T-helper 2 cell treated with Interferon-gamma antibody and Interleukin-4, amounts not matched to agents 5 μg/mL and 100 μg/mL, for 36 hours (primary cell): ENCODE data around the gene ADGRV1.
"Not testable (repeated sequence)": the region's sequence is repeated elsewhere in the genome, so short reads cannot be mapped to it uniquely, and the experiment has no call there.

Source experiments
- DNase-seq: peaks from one replicate; pipeline ENCODE4 v3.0.0; 2021; ENCODE audit warnings: low spot score
- H3K27ac Mint-ChIP-seq: one replicate; pipeline ENCODE4 v1.8.0; 2021; ENCODE audit warnings: mild to moderate bottlenecking, mixed read lengths
- H3K27me3 Mint-ChIP-seq: one replicate; pipeline ENCODE4 v1.8.0; 2021; ENCODE audit warnings: low read depth, mixed read lengths
- H3K36me3 Mint-ChIP-seq: one replicate; pipeline ENCODE4 v1.8.0; 2021; ENCODE audit warnings: low read depth, mixed read lengths
- H3K4me1 Mint-ChIP-seq: one replicate; pipeline ENCODE4 v1.8.0; 2021; ENCODE audit warnings: low read depth, mixed read lengths
- H3K4me3 Mint-ChIP-seq: one replicate; pipeline ENCODE4 v1.8.0; 2022; ENCODE audit warnings: mild to moderate bottlenecking, moderate library complexity, mixed read lengths
- H3K9me3 Mint-ChIP-seq: one replicate; pipeline ENCODE4 v1.8.0; 2021; ENCODE audit warnings: mixed read lengths

The ADGRV1 gene

DNA sequence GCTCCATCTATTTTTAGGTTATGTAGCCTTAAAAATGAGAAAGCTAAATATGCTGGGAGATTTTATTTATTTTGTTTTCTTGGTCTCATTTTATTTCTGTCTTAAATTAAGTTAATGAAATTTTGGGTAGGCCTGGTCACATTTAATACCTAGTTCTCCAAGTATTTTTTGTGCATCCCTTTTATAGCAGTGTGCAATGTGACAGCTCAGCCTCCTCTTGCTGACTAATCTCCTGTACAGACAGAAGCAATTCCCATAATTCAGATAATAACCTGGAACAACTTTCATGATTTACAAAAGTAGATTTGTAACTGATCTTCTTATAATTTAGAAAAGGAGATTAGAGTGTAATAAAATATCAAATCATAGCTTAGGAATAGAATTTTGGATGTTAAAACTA is 403.9 kb downstream of the ADGRV1 start:
- H3K27ac Mint-ChIP-seq, result no peak overlapping the region
- DNase-seq, result no peak
- no peaks in the 10 kb centered on the region for H3K36me3 Mint-ChIP-seq
- no peak overlapping the region for H3K4me3 Mint-ChIP-seq
- peaks cover 3% of the 10 kb centered on the region for H3K27me3 Mint-ChIP-seq
- peaks cover 24% of the 10 kb centered on the region for H3K4me1 Mint-ChIP-seq
- no peaks in the 10 kb centered on the region for H3K9me3 Mint-ChIP-seq

GRCh38 chr5:90965110-90965685 is 406.6 kb downstream of the ADGRV1 start:
- Mint-ChIP-seq H3K27me3 (peaks cover 3% of the 10 kb centered on the region), H3K9me3 (no peaks in the 10 kb centered on the region), H3K4me3 (no peak overlapping the region), H3K27ac (no peak overlapping the region), H3K36me3 (no peaks in the 10 kb centered on the region), H3K4me1 (peaks cover 29% of the 10 kb centered on the region)
- DNase-seq, result peak; percentile 15

GRCh38 chr5:90967443-90967842 is 408.8 kb downstream of the ADGRV1 start:
- H3K27me3 Mint-ChIP-seq, result peaks cover 8% of the 10 kb centered on the region
- DNase-seq, result peak; percentile 14
- peak overlapping the region; percentile 16 for H3K27ac Mint-ChIP-seq
- H3K36me3 Mint-ChIP-seq, result peaks cover 2% of the 10 kb centered on the region
- peaks cover 8% of the 10 kb centered on the region for H3K9me3 Mint-ChIP-seq
- H3K4me1 Mint-ChIP-seq, result peaks cover 29% of the 10 kb centered on the region
- H3K4me3 Mint-ChIP-seq, result no peak overlapping the region

- Mint-ChIP-seq H3K9me3 (peaks cover 8% of the 10 kb centered on the region), H3K27ac (no peak overlapping the region), H3K36me3 (peaks cover 2% of the 10 kb centered on the region), H3K4me1 (peaks cover 29% of the 10 kb centered on the region), H3K4me3 (no peak overlapping the region), H3K27me3 (peaks cover 8% of the 10 kb centered on the region)
- DNase-seq, result no peak
Observed at GRCh38 chr5:90967851-90968250, 409.3 kb downstream of the ADGRV1 start.

GRCh38 chr5:90968319-90968718 is 409.7 kb downstream of the ADGRV1 start:
- Mint-ChIP-seq H3K36me3 (peaks cover 2% of the 10 kb centered on the region), H3K9me3 (peaks cover 8% of the 10 kb centered on the region), H3K27ac (no peak overlapping the region), H3K4me3 (no peak overlapping the region), H3K4me1 (peaks cover 29% of the 10 kb centered on the region), H3K27me3 (peaks cover 8% of the 10 kb centered on the region)
- no peak for DNase-seq

DNA sequence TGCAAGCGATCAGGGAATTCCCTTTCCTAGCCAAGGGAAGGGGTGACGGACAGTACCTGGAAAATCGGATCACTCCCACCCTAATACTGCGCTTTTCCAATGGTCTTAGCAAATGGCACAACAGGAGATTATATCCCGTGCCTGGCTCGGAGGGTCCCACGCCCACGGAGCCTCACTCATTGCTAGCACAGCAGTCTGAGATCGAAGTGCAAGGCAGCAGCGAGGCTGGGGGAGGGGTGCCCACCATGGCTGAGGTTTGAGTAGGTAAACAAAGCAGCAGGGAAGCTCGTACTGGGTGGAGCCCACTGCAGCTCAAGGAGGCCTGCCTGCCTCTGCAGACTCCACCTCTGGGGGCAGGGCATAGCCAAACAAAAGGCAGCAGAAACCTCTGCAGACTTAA is 411.3 kb downstream of the ADGRV1 start:
- H3K27me3 Mint-ChIP-seq, H3K9me3 Mint-ChIP-seq, H3K36me3 Mint-ChIP-seq, H3K4me3 Mint-ChIP-seq, DNase-seq, H3K27ac Mint-ChIP-seq: not testable (repeated sequence)
- H3K4me1 Mint-ChIP-seq, result peaks cover 24% of the 10 kb centered on the region

GRCh38 chr5:90981177-90981576 is 422.6 kb downstream of the ADGRV1 start:
- no peak overlapping the region for H3K27ac Mint-ChIP-seq
- H3K9me3 Mint-ChIP-seq, result no peaks in the 10 kb centered on the region
- peaks cover 2% of the 10 kb centered on the region for H3K27me3 Mint-ChIP-seq

DNA sequence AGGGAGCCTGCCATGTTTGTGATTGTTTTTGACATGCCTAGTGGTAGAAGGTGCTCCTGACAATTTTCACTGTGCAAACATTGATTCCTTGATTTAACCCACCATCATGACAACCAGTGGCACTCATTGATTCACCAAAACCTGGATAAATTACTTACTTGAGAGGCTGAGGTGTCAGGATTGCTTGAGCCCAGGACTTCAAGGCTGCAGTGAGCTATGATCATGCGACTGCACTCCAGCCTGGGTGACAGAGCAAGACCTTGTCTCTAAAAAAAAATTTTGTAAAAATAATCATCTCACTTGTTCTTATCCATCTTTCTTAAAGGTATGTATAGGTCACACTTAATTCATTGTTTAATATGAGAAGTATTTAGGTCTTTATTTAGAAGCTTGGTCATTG is 423.2 kb downstream of the ADGRV1 start:
- Mint-ChIP-seq H3K9me3 (no peaks in the 10 kb centered on the region), H3K27me3 (peaks cover 2% of the 10 kb centered on the region), H3K4me3 (no peak overlapping the region), H3K36me3 (no peaks in the 10 kb centered on the region), H3K27ac (no peak overlapping the region), H3K4me1 (no peaks in the 10 kb centered on the region)
- no peak for DNase-seq

More at GRCh38 chr5:90981177-90981576, 422.6 kb downstream of the ADGRV1 start:
- Mint-ChIP-seq H3K4me1 (no peaks in the 10 kb centered on the region), H3K4me3 (no peak overlapping the region), H3K36me3 (no peaks in the 10 kb centered on the region)
- no peak for DNase-seq

DNA sequence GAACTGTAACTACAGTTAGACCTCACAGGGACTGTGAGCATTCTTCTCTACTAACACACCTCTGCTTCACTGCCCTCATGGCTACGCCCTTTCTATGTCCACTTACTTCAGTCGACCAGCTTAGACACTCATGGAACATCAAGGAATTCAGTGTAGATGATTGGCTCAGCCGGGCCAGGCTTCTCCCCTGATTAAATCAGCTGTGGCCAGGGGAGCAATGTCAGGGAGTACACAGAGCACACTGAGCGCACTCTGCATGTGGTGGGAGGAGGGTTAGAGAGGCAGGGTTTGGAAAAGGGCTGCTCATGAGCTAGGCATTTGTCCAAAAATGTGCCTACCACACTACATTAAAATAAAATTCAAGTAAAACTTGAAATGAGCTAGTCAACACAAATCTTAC is 424.0 kb downstream of the ADGRV1 start:
- DNase-seq, result no peak
- H3K4me3 Mint-ChIP-seq, result no peak overlapping the region
- H3K36me3 Mint-ChIP-seq, result no peaks in the 10 kb centered on the region
- no peak overlapping the region for H3K27ac Mint-ChIP-seq
- no peaks in the 10 kb centered on the region for H3K4me1 Mint-ChIP-seq
- H3K9me3 Mint-ChIP-seq, result no peaks in the 10 kb centered on the region
- H3K27me3 Mint-ChIP-seq, result peaks cover 2% of the 10 kb centered on the region

GRCh38 chr5:90983148-90983547 is 424.6 kb downstream of the ADGRV1 start:
- no peak for DNase-seq
- no peaks in the 10 kb centered on the region for H3K9me3 Mint-ChIP-seq
- no peaks in the 10 kb centered on the region for H3K36me3 Mint-ChIP-seq
- H3K4me3 Mint-ChIP-seq, result no peak overlapping the region
- no peak overlapping the region for H3K27ac Mint-ChIP-seq
- H3K4me1 Mint-ChIP-seq, result no peaks in the 10 kb centered on the region
- no peaks in the 10 kb centered on the region for H3K27me3 Mint-ChIP-seq

DNA sequence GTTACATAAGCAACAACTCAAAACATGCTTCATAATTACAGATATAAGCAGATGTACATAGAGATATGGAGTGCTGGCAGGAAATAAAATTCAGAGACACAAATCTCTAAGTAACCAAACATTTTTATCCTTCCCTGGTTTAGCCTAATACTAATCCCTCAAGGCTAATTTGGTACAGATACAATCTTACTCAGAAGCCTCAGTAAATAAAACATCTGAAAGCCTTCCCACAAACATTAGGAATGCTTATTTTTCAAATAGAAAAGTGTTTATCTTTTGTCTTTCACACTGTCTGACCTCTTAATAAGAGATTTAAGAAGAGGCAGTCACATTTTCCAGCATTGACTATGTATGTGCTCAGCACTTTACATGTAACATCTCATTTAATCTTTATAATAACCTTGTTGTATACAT is 425.1 kb downstream of the ADGRV1 start:
- no peak overlapping the region for H3K4me3 Mint-ChIP-seq
- H3K36me3 Mint-ChIP-seq, result no peaks in the 10 kb centered on the region
- DNase-seq, result no peak
- no peaks in the 10 kb centered on the region for H3K27me3 Mint-ChIP-seq
- no peak overlapping the region for H3K27ac Mint-ChIP-seq
- H3K4me1 Mint-ChIP-seq, result no peaks in the 10 kb centered on the region
- no peaks in the 10 kb centered on the region for H3K9me3 Mint-ChIP-seq

GRCh38 chr5:90985341-90985740 is 426.7 kb downstream of the ADGRV1 start:
- no peak overlapping the region for H3K4me3 Mint-ChIP-seq
- no peaks in the 10 kb centered on the region for H3K9me3 Mint-ChIP-seq
- no peaks in the 10 kb centered on the region for H3K36me3 Mint-ChIP-seq
- H3K4me1 Mint-ChIP-seq, result no peaks in the 10 kb centered on the region
- DNase-seq, result no peak
- H3K27ac Mint-ChIP-seq, result no peak overlapping the region
- H3K27me3 Mint-ChIP-seq, result no peaks in the 10 kb centered on the region

GRCh38 chr5:90987726-90988125 is 429.1 kb downstream of the ADGRV1 start:
- DNase-seq, result no peak
- no peaks in the 10 kb centered on the region for H3K36me3 Mint-ChIP-seq
- H3K9me3 Mint-ChIP-seq, result no peaks in the 10 kb centered on the region
- no peaks in the 10 kb centered on the region for H3K4me1 Mint-ChIP-seq
- no peak overlapping the region for H3K4me3 Mint-ChIP-seq
- H3K27ac Mint-ChIP-seq, result no peak overlapping the region
- H3K27me3 Mint-ChIP-seq, result no peaks in the 10 kb centered on the region

DNA sequence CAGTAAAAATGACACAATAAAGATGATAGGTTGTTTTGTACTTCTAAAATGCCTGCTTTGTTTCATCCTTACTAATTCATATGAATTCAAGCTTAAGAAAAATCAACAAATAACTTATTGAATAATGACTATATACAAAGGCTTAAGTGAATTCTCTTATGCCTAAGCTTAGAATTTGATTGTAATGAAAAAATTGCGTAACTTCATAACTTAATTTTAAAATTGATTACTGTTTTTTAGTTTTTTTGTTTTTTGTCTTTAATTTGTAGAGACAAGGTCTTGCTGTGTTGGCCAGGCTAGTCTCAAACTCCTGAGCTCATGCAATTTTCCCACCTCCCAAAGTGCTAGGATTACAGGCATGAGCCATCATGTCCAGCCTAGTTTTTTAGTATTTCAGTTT is 432.6 kb downstream of the ADGRV1 start:
- no peaks in the 10 kb centered on the region for H3K4me1 Mint-ChIP-seq
- H3K4me3 Mint-ChIP-seq, result no peak overlapping the region
- no peaks in the 10 kb centered on the region for H3K27me3 Mint-ChIP-seq
- H3K36me3 Mint-ChIP-seq, result no peaks in the 10 kb centered on the region
- DNase-seq, result no peak
- H3K9me3 Mint-ChIP-seq, result peaks cover 12% of the 10 kb centered on the region
- H3K27ac Mint-ChIP-seq, result no peak overlapping the region

DNA sequence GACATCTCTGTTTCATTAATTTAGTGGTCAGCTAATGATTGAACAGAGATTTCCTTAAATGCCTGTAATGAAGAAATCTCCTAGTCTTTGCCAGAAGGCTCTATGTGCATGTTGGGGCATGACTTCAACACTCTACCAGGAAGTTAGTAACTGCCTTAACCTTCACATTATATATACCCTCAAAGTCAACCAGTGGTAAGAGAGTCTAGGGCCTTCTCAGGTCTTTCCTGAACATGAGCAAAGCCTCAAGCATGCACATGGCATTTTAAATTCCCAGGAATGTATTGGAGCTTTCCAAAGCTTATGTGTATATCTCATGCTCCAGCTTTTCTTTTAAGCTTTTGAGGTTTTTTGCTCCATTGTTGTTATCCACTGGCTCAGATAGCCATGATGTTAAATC is 436.2 kb downstream of the ADGRV1 start:
- Mint-ChIP-seq H3K36me3 (no peaks in the 10 kb centered on the region), H3K27ac (no peak overlapping the region), H3K9me3 (peaks cover 12% of the 10 kb centered on the region), H3K4me1 (no peaks in the 10 kb centered on the region), H3K27me3 (no peaks in the 10 kb centered on the region), H3K4me3 (no peak overlapping the region)
- no peak for DNase-seq
